Measurements from ENCODE around the gene ARHGAP8.
"Not testable (repeated sequence)": the region's sequence is repeated elsewhere in the genome, so short reads cannot be mapped to it uniquely, and the experiment has no call there.

Gene ARHGAP8

GRCh38 chr22:44847892-44848291 lies 95.5 kb downstream of the ARHGAP8 start:
- Mint-ChIP-seq H3K4me1 (no peaks in the 10 kb centered on the region), H3K4me3 (no peak overlapping the region), H3K36me3 (ENCODE audit: low read depth) (peaks cover 9% of the 10 kb centered on the region), H3K27me3 (ENCODE audit: low read depth) (peaks cover 13% of the 10 kb centered on the region), H3K27ac (no peak overlapping the region), H3K9me3 (peaks cover 6% of the 10 kb centered on the region)
- TF ChIP-seq CTCF (IDR thresholded peaks at IDR 0.05; ENCODE audit: unreplicated experiment in 3 of 3), result no peak

GRCh38 chr22:44848296-44848741 lies 95.9 kb downstream of the ARHGAP8 start:
- Mint-ChIP-seq H3K27ac (no peak overlapping the region), H3K27me3 (ENCODE audit: low read depth) (peaks cover 13% of the 10 kb centered on the region), H3K9me3 (peaks cover 6% of the 10 kb centered on the region), H3K36me3 (ENCODE audit: low read depth) (peaks cover 13% of the 10 kb centered on the region), H3K4me3 (no peak overlapping the region), H3K4me1 (no peaks in the 10 kb centered on the region)
- no peak for TF ChIP-seq CTCF (IDR thresholded peaks at IDR 0.05; ENCODE audit: unreplicated experiment in 3 of 3)

- Mint-ChIP-seq H3K27me3 (ENCODE audit: low read depth) (peaks cover 13% of the 10 kb centered on the region), H3K36me3 (ENCODE audit: low read depth) (peaks cover 14% of the 10 kb centered on the region), H3K4me3 (no peak overlapping the region), H3K9me3 (peaks cover 6% of the 10 kb centered on the region), H3K4me1 (no peaks in the 10 kb centered on the region), H3K27ac (no peak overlapping the region)
- no peak for TF ChIP-seq CTCF (IDR thresholded peaks at IDR 0.05; ENCODE audit: unreplicated experiment in 3 of 3)
Observed at GRCh38 chr22:44848791-44849420, 96.5 kb downstream of the ARHGAP8 start.

- no peak overlapping the region for H3K27ac Mint-ChIP-seq
- H3K36me3 Mint-ChIP-seq (ENCODE audit: low read depth), result peaks cover 12% of the 10 kb centered on the region
- H3K9me3 Mint-ChIP-seq, result no peaks in the 10 kb centered on the region
- H3K4me1 Mint-ChIP-seq, result no peaks in the 10 kb centered on the region
- peaks cover 9% of the 10 kb centered on the region for H3K27me3 Mint-ChIP-seq (ENCODE audit: low read depth)
- no peak overlapping the region for H3K4me3 Mint-ChIP-seq
- no peak for TF ChIP-seq CTCF (IDR thresholded peaks at IDR 0.05; ENCODE audit: unreplicated experiment in 3 of 3)
Observed at GRCh38 chr22:44850946-44851345, 98.6 kb downstream of the ARHGAP8 start.

GRCh38 chr22:44854641-44855040 lies 102.3 kb downstream of the ARHGAP8 start:
- H3K27me3 Mint-ChIP-seq (ENCODE audit: low read depth); H3K4me1 Mint-ChIP-seq; H3K9me3 Mint-ChIP-seq; H3K4me3 Mint-ChIP-seq; H3K27ac Mint-ChIP-seq: not testable (repeated sequence)
- peaks cover 22% of the 10 kb centered on the region for H3K36me3 Mint-ChIP-seq (ENCODE audit: low read depth)

GRCh38 chr22:44855855-44856254 lies 103.5 kb downstream of the ARHGAP8 start:
- no peak for TF ChIP-seq CTCF (IDR thresholded peaks at IDR 0.05; ENCODE audit: unreplicated experiment in 3 of 3)

GRCh38 chr22:44858819-44859218 lies 106.4 kb downstream of the ARHGAP8 start:
- H3K27ac Mint-ChIP-seq; H3K9me3 Mint-ChIP-seq; H3K4me3 Mint-ChIP-seq; H3K4me1 Mint-ChIP-seq; H3K27me3 Mint-ChIP-seq (ENCODE audit: low read depth): not testable (repeated sequence)
- peaks cover 24% of the 10 kb centered on the region for H3K36me3 Mint-ChIP-seq (ENCODE audit: low read depth)

More at GRCh38 chr22:44855855-44856254, 103.5 kb downstream of the ARHGAP8 start:
- Mint-ChIP-seq H3K27me3 (ENCODE audit: low read depth) (no peaks in the 10 kb centered on the region), H3K9me3 (no peaks in the 10 kb centered on the region), H3K4me3 (no peak overlapping the region), H3K36me3 (ENCODE audit: low read depth) (peaks cover 22% of the 10 kb centered on the region), H3K4me1 (peaks cover 5% of the 10 kb centered on the region), H3K27ac (no peak overlapping the region)

All from nephron (organoid).